GM19043 (cell line): ENCODE data around the gene HOTAIR.

ENCODE experiments used
- ATAC-seq: cut with Tn5 transposase; IDR thresholded peaks from one replicate; pipeline ENCODE4 v1.9.1; 2021; ENCODE audit warnings: low read depth; ENCODE audit not compliant: unreplicated experiment

The HOTAIR gene

GRCh38 chr12:53950437-53950773 is 24.3 kb downstream of the HOTAIR start:
- no peak for ATAC-seq

DNA sequence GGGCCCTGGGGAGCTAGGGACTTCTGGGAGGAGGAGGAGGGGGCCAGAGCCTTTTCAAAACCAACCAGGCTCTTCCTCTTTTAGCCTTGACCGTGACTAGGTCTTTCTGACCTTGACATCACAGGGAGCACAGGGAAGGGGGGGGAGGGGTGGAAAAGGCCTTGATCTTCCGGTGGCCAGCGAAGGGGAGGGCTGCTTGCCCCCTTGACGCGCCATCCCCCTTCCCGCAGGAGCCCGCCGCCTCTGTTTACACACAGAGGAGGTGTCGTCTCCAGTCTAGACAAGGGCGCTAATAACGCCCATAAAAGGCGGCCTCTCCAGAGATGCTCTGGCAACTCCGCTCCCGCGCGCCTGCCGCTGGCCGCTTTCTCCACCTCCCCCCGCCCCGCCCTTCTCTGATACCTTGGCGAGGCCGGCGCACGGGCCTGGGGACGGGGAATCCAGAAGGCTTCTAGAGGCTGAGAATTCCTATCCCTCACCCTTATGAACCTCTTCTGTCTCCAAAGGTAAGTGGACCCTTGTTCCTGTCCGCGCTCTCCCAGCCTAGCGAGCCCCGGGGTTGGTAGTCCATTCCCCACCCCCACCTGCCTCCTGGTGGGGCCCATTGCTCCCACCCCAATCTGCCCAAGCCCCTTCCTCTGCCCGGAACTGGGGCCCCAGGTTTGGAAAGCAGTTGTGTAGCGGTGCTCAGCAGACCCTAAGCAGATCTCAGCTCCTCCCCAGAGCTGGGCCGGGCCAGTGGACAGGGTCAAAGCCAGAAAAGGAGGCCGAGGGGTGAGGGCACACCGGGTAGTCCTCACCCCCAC is 24.9 kb downstream of the HOTAIR start:
- ATAC-seq: no peak

- ATAC-seq: no peak
Observed at GRCh38 chr12:53948650-53949593, 25.8 kb downstream of the HOTAIR start.

- no peak for ATAC-seq
Observed at GRCh38 chr12:53947743-53948142, 27.0 kb downstream of the HOTAIR start.

DNA sequence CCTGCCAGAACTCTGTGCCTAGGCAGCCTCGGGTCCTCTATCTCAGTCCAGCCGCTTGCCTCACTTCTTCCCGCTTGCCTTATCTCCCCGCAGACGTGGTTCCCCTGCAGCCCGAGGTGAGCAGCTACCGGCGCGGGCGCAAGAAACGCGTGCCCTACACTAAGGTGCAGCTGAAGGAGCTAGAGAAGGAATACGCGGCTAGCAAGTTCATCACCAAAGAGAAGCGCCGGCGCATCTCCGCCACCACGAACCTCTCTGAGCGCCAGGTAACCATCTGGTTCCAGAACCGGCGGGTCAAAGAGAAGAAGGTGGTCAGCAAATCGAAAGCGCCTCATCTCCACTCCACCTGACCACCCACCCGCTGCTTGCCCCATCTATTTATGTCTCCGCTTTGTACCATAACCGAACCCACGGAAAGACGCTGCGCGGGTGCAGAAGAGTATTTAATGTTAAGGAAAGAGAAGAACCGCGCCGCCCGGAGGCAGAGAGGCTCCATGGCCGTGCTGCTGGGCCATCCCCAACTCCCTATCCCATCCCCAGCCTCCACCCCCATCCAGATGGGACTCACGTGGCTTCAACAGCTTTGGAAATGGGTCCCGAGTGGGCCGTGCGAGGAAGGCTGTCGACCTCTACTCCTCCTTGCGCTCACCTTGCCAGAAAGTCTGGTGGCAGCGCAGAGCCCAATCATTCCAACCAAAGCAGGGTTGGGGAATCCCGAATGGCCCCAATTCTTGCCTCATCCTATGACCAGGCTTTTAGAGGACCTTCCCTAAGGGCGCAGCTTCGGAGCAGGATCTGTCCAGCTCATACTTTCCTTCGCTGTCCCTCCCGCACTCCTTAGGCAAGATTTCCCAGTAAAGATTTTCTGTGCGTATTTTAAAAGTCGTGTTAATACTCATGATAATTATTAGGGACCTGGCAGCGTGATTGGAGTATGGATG is 29.6 kb downstream of the HOTAIR start:
- ATAC-seq: no peak

GRCh38 chr12:53944209-53944608 is 30.5 kb downstream of the HOTAIR start:
- no peak for ATAC-seq

- no peak for ATAC-seq
Observed at GRCh38 chr12:53942467-53942997, 32.2 kb downstream of the HOTAIR start.

GRCh38 chr12:53941750-53942149 is 33.0 kb downstream of the HOTAIR start:
- no peak for ATAC-seq

DNA sequence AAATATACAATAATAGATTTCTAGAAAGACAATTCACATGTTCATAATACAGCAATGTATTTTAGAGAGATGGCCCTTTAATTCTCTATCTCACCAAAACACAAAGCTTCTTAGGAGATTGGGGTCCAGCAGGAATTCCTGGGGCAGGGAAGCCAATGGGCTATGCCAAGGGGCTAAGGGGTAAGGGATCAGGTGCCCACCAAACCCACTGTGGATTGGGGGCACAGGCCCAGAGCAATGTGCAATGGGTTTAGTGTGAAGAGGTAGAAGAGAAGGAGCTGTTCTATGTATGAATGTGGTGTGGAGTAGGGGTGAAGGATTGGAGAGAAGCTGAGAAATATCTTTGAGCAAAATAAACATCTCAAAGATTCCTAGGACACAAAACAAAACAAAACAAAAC is 33.6 kb downstream of the HOTAIR start:
- no peak for ATAC-seq

DNA sequence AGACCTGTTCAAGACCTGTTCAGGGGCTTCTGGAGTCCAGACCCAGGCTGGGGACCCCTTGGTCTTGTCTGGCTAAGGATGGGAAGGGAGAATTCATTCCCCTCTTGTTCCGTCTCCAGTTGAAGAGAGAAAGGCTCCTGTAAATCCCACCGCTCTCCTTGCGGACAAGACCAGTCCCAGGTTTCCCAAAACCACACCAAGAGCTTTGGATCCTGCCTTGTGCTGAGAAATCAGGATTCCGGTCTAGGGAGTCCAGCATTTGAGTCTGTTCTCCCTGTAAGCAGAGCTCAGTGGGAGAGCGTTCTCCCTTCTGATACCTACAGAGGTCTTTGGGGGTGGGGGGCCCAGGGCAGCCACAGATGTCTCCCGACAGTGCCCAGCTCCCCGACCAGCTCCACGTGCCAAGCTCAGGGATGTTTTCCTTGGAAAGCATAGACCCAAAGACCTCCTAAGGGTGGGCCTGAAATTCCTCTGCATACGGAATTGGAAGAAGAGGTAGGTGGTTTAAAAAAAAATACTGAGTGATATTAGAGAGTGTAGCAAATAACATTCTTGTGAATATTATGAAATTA is 34.2 kb downstream of the HOTAIR start:
- ATAC-seq: no peak

- ATAC-seq: no peak
Observed at GRCh38 chr12:53939141-53940108, 35.3 kb downstream of the HOTAIR start.

GRCh38 chr12:53938326-53939140 is 36.2 kb downstream of the HOTAIR start, which contains the start of gene HOXC13:
Gene HOXC13 (plus strand): TSS chr12:53938831. CDS start chr12:53938907, 76 bp downstream.
- no peak for ATAC-seq

DNA sequence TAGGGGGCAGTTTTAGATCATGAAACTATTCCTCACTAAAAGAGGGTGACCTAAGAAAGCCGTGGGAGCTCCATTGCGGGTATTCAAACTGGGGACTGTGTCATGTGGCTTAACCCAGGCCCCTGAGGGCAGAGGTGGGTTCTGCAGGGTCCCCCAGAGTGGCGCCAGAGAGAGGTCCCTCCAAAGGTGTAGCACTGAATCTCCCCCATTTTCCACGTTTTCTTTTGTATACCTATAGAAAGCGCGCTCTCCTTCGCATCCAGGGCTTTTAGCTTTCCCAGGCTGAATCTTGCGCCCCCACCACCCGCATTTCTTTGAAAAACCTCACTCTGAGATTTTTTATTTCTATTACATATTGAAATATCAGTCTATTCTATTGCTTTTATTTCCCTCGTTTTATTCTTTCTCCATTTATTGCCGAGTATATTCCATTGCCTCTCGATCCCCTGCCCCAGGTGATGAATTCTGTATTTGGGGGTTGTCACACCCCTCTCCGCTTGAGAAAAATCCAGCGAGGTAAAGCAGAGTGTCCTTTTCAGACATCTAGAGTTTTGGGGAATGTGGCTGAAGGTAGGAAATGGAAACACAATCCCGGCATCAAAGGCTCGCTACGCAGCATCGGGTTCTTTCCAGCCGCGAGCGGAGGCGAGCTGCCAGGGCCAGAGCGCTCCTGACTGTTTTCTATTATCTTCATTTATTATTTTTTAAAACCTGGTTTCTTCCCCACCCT is 37.0 kb downstream of the HOTAIR start:
- ATAC-seq: no peak

- no peak for ATAC-seq
Observed at GRCh38 chr12:53937099-53937498, 37.7 kb downstream of the HOTAIR start.

DNA sequence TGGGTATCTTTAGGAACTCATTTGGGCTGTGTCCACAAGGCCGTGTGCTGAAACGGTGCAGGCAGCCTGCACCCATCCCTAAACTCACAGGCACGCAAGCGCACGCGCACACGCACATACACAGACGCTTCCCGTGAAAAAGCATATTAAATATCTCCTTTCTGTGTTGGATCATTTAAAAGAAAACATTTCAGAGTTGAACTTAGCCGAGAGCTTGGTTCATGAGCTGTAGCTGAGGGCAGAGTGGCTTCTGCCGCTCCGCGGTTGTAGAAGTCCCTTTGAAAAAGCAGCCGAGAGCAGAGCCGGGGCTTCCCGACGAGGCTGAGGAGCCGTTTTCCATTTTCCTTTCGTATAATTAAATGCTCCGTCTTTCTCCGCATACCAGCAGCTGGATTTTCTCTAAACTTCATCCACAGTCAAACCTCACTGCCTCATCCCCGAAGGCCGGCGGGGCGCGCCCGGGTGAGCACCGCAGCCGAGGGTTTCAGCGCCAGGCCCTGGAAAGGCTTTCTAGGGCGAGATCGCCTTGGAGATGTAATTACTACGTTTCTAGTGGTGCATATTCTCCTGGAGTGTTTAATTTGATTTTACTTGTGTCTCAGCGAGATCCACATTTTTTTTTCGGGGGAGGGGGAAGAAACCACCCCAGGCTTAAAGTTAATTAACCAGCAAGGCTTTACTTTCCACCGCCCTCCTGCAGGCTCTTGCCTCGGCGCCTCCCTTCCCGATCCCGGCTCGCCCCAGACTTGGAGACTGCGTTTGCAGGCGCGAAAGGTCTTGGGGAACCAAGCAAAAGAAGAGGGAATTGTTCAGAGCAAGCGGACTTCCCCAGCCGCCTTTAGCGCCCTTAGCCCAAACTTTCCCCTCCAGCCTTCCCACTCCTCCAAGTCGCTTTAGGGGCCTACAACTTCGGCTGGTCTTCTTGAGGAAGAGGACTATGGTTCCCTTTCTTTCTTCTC is 39.1 kb downstream of the HOTAIR start:
- ATAC-seq: no peak

DNA sequence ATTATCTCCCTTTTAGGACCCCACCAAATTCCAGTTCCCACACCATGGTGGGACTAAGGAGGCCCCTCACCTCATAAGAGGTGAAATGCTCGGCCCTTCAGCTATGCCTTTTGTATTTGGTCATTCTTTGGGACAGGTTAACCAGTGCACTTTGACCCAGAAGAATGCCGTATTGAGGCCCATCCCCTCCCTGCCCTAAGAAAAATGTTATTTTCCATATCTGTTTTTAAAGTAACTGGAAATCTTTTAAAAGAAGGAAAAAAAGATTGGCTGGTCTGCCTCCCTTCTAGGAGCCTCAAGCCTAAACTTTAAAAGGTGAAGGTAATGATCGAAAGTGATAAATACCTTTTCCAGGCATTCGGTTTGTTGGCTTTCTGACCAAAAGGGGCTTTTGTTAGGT is 41.8 kb downstream of the HOTAIR start:
- ATAC-seq: no peak
